Right lobe of liver (tissue), 4 donors: ENCODE results near the gene SAXO2.
"Not testable (repeated sequence)": the region's sequence is repeated elsewhere in the genome, so short reads cannot be mapped to it uniquely, and the experiment has no call there.

Source experiments
- CTCF ChIP-seq, 4 donors: fragments of 200-600 bp in 3 of 4; fragments of 450-650 bp in 1 of 4; IDR thresholded peaks; one replicate each; pipeline versions ENCODE4 v1.5.1 to v1.8.0; 2016 to 2022; ENCODE audit warnings: antibody characterized with exemption in 4 of 4, mild to moderate bottlenecking in 2 of 4
- POLR2A ChIP-seq: fragments of 450-650 bp; IDR thresholded peaks from one replicate; pipeline ENCODE4 v1.6.1; 2017; ENCODE audit warnings: antibody characterized with exemption, mild to moderate bottlenecking
- donor health status: DM: no; HTN: no; CAD: no.
- donor health status: DM: no; HTN: no; CAD: no.
- donor health status: DM: no; HTN: yes; CAD: no.

GRCh38 chr15:82267137-82267536 is 4.5 kb downstream of the SAXO2 start:
- not testable (repeated sequence) for TF ChIP-seq CTCF (IDR thresholded peaks at IDR 0.05); POLR2A
